Liver (tissue), 3 donors: ENCODE results near the gene DHX15.

Experiments used
- ATF3 ChIP-seq: IDR thresholded peaks from 2 replicates; pipeline ENCODE4 v1.6.1; 2016; ENCODE audit warnings: antibody characterized with exemption
- CTCF ChIP-seq: fragments of 150-350 bp; IDR thresholded peaks from 2 replicates; pipeline ENCODE4 v1.5.1; 2017; ENCODE audit warnings: improper control_type of control experiment, low read depth, low read length; ENCODE audit not compliant: missing input control
- EGR1 ChIP-seq, 2 donors: IDR thresholded peaks; 2 replicates each; pipeline ENCODE4 v1.6.1; 2016 to 2018; ENCODE audit warnings: antibody characterized with exemption in 2 of 2, low read depth in 2 of 2
- FOXA1 ChIP-seq: IDR thresholded peaks from 2 replicates; pipeline ENCODE4 v1.6.1; 2016; ENCODE audit warnings: antibody characterized with exemption
- GABPA ChIP-seq, 2 donors: IDR thresholded peaks in 1 of 2; conservative IDR thresholded peaks in 1 of 2; 2 replicates each; pipeline ENCODE4 v1.6.1; 2016; ENCODE audit warnings: antibody characterized with exemption in 2 of 2, mild to moderate bottlenecking in 1 of 2, moderate library complexity in 1 of 2
- HNF4A ChIP-seq, 2 donors: conservative IDR thresholded peaks; 2 replicates each; pipeline ENCODE4 v1.6.1; 2016; ENCODE audit warnings: antibody characterized with exemption in 2 of 2, mild to moderate bottlenecking in 2 of 2
- JUND ChIP-seq, 2 donors: IDR thresholded peaks; 2 replicates each; pipeline ENCODE4 v1.6.1; 2016; ENCODE audit warnings: antibody characterized with exemption in 2 of 2
- MAX ChIP-seq: IDR thresholded peaks from 2 replicates; pipeline ENCODE4 v1.6.1; 2016; ENCODE audit warnings: antibody characterized with exemption
- NR2F2 ChIP-seq: IDR thresholded peaks from 2 replicates; pipeline ENCODE4 v1.6.1; 2016; ENCODE audit warnings: antibody characterized with exemption
- RAD21 ChIP-seq, 2 donors: IDR thresholded peaks; 2 replicates each; pipeline ENCODE4 v1.6.1; 2016; ENCODE audit warnings: antibody characterized with exemption in 2 of 2, mild to moderate bottlenecking in 2 of 2
- REST ChIP-seq: IDR thresholded peaks from 2 replicates; pipeline ENCODE4 v1.6.1; 2016; ENCODE audit warnings: antibody characterized with exemption, mild to moderate bottlenecking
- RXRA ChIP-seq, 2 donors: IDR thresholded peaks; 2 replicates each; pipeline ENCODE4 v1.6.1; 2017 to 2018; ENCODE audit warnings: antibody characterized with exemption in 2 of 2, mild to moderate bottlenecking in 1 of 2
- SP1 ChIP-seq: IDR thresholded peaks from 2 replicates; pipeline ENCODE4 v1.6.1; 2018; ENCODE audit warnings: antibody characterized with exemption, mild to moderate bottlenecking
- YY1 ChIP-seq: IDR thresholded peaks from 2 replicates; pipeline ENCODE4 v1.6.1; 2016; ENCODE audit warnings: antibody characterized with exemption, mild to moderate bottlenecking
- donor health status: healthy.
- donor health status: healthy.

- TF ChIP-seq JUND (IDR thresholded peaks at IDR 0.05), result no peak
- no peak for TF ChIP-seq CTCF
- no peak for TF ChIP-seq YY1
- no peak for TF ChIP-seq FOXA1
- no peak for TF ChIP-seq RAD21 (IDR thresholded peaks at IDR 0.05)
- no peak for TF ChIP-seq EGR1 (IDR thresholded peaks at IDR 0.05; ENCODE audit: low read depth in 2 of 2)
- TF ChIP-seq SP1, result no peak
- no peak for TF ChIP-seq GABPA (IDR thresholded peaks at IDR 0.05 in 1 of 2, conservative IDR thresholded peaks at IDR 0.05 in 1 of 2)
- no peak for TF ChIP-seq MAX
- no peak for TF ChIP-seq NR2F2
- no peak for TF ChIP-seq ATF3
- TF ChIP-seq RXRA (IDR thresholded peaks at IDR 0.05), result no peak
- TF ChIP-seq HNF4A (conservative IDR thresholded peaks at IDR 0.05), result no peak
- TF ChIP-seq REST, result no peak
These were observed 33.7 kb downstream of the DHX15 start for GRCh38 chr4:24550441-24551175.
